GM19025 (cell line): ENCODE results near the gene GPR107.

ENCODE experiments used
- ATAC-seq: cut with Tn5 transposase; IDR thresholded peaks from one replicate; pipeline ENCODE4 v1.9.1; 2021; ENCODE audit warnings: mild to moderate bottlenecking, low read depth, moderate library complexity; ENCODE audit not compliant: unreplicated experiment

The GPR107 gene

GRCh38 chr9:130027533-130028365 is 26.0 kb upstream of the GPR107 start:
- no peak for ATAC-seq

GRCh38 chr9:130028493-130029222 is 25.0 kb upstream of the GPR107 start:
- ATAC-seq: no peak

- ATAC-seq: no peak
Observed at GRCh38 chr9:130029223-130029973, 24.3 kb upstream of the GPR107 start.

- no peak for ATAC-seq
Observed at GRCh38 chr9:130030651-130031127, 23.0 kb upstream of the GPR107 start.

- no peak for ATAC-seq
Observed at GRCh38 chr9:130034570-130034969, 19.1 kb upstream of the GPR107 start.

GRCh38 chr9:130036099-130036498 is 17.6 kb upstream of the GPR107 start:
- no peak for ATAC-seq

- ATAC-seq: no peak
Observed at GRCh38 chr9:130039528-130040147, 14.1 kb upstream of the GPR107 start.

GRCh38 chr9:130040984-130041647 is 12.6 kb upstream of the GPR107 start:
- ATAC-seq: no peak

- ATAC-seq: no peak
Observed at GRCh38 chr9:130041648-130042405, 11.9 kb upstream of the GPR107 start.

GRCh38 chr9:130042406-130042884 is 11.3 kb upstream of the GPR107 start:
- ATAC-seq: no peak

GRCh38 chr9:130042885-130043653 is 10.6 kb upstream of the GPR107 start, which contains the start of gene FNBP1:
Gene FNBP1, minus strand, starts transcription at chr9:130043189. Its CDS starts 214 bp downstream, at chr9:130042975.
- ATAC-seq: peak; percentile 44

- no peak for ATAC-seq
Observed at GRCh38 chr9:130043654-130044623, 9.8 kb upstream of the GPR107 start.

GRCh38 chr9:130045725-130046450 is 7.8 kb upstream of the GPR107 start:
- ATAC-seq: no peak

GRCh38 chr9:130049431-130050210 is 4.1 kb upstream of the GPR107 start:
- ATAC-seq: no peak

GRCh38 chr9:130050462-130050861 is 3.2 kb upstream of the GPR107 start:
- ATAC-seq: no peak

- no peak for ATAC-seq
Observed at GRCh38 chr9:130051855-130052254, 1.9 kb upstream of the GPR107 start.
